GM21381 (cell line): ENCODE results near the gene WDR37.
"Not testable (repeated sequence)": the region's sequence is repeated elsewhere in the genome, so short reads cannot be mapped to it uniquely, and the experiment has no call there.

ENCODE experiments used
- ATAC-seq: cut with Tn5 transposase; IDR thresholded peaks from one replicate; pipeline ENCODE4 v1.9.1; 2021; ENCODE audit warnings: mild to moderate bottlenecking, moderate library complexity; ENCODE audit not compliant: unreplicated experiment

The WDR37 gene

GRCh38 chr10:1149793-1150637 is 93.8 kb downstream of the WDR37 start:
- no peak for ATAC-seq

GRCh38 chr10:1150638-1150955 is 94.4 kb downstream of the WDR37 start:
- ATAC-seq, result no peak

- no peak for ATAC-seq
Measured at GRCh38 chr10:1151076-1152033, 95.2 kb downstream of the WDR37 start.

DNA sequence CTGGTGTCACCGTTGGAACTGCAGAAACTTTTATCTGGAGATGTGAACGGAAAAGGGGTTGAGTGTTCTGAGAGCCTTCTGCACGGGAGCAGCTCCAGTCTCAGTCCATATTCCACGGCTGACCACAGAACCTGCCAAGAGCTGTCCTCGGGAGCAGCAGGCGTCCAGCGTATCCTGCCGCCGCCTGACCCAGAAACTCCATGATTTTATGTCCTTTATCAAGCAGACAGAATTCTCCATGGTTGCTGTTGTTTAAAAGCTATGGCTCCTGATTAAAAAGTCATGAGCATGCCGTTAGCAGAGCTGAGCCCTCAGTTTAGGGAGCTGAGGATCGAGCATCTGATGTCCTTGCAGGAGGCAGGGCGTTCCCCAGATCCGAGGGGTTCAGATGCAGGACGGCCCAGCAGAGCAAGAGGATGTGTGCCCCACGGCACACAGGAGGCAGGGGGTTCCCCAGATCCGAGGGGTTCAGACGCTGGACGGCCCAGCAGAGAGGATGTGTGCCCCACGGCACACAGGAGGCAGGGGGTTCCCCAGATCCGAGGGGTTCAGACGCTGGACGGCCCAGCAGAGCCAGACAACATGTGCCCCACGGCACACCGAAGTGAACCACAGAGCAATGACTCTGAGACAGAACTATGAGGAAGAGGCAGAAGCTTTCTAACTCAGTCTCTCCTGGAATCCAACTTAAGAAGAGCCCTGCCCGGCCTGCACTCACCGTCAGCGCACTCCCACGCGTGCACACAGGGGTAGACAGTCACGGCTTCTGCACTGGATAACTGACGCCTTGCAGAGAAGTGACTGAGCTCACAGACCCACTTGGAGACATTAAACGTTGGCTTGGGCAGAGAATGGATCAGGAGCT is 96.4 kb downstream of the WDR37 start:
- no peak for ATAC-seq

DNA sequence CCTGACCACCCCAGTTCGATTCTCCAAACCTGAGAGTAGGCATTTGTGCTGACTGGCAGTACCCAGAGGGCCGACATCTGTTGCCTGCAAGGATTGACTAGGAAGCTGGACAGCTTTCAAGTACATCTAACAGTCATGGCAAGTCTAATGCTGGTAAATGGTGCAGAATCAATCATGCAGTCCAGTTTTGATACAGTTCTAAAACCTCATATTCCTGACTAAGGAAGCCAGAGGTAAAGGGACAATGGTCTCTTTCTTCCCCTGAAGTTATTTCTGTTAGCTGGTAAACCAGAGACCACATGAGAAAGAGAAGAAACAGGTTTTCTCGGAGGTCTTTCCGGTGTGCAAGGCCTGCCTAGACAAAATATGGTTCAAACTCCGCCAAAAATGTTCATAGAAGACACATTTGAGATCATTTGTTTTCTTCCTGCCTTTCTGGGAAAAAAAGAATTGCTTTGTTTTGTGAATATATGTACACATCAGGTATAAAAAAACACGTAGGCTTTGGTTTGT is 97.1 kb downstream of the WDR37 start:
- ATAC-seq, result no peak

- no peak for ATAC-seq
Measured at GRCh38 chr10:1153805-1154351, 97.7 kb downstream of the WDR37 start.

DNA sequence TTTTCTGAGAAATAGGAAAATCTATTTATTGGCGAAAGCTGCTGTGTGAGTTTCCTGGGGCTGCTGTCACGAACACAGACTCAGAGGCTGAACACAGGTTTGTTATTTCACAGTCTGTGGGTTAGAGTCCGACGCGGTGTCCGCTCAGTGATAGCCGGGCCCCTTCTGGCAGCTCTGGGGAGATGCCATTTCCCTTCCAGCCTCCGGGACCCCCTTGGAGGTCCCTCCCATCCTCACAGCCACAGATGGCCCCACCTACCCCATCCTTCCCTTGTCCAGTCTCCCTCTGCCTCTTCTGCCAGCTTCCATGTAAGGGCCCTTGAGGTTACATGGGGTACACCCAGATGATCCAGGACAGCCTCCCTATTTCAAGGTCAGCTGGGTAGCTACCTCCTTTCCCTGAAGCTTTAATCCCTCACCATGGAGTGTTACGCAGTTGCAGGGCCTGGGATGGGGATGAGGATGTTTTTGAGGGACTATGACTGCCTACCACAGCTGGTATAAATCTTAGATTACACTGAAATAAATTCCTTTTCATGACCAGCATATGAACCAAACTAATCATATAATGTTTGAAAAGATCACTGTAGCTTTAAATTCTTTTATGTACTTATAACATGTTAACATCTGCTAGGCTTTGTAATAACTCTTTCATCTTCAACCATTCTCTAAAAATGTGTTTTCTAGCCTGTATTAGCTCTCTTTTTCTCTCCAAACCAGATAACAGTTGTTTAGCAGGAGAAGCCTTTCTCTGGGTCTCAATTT is 98.5 kb downstream of the WDR37 start:
- ATAC-seq, result no peak

GRCh38 chr10:1155791-1156615 is 99.8 kb downstream of the WDR37 start:
- ATAC-seq, result no peak

DNA sequence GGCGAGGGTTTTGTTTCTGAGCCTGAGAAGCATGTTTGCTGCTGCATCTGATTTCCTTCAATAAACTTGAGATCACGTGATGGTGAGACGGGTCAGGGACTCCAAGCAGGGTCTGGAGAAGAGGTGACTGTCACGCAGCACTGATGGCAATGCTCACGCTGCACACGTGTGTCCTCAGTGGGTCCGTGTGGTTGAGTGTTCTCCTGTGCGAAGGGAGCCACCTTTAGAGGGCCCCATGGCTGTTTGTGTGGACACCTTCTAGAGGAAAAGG is 100.4 kb downstream of the WDR37 start:
- ATAC-seq, result no peak

DNA sequence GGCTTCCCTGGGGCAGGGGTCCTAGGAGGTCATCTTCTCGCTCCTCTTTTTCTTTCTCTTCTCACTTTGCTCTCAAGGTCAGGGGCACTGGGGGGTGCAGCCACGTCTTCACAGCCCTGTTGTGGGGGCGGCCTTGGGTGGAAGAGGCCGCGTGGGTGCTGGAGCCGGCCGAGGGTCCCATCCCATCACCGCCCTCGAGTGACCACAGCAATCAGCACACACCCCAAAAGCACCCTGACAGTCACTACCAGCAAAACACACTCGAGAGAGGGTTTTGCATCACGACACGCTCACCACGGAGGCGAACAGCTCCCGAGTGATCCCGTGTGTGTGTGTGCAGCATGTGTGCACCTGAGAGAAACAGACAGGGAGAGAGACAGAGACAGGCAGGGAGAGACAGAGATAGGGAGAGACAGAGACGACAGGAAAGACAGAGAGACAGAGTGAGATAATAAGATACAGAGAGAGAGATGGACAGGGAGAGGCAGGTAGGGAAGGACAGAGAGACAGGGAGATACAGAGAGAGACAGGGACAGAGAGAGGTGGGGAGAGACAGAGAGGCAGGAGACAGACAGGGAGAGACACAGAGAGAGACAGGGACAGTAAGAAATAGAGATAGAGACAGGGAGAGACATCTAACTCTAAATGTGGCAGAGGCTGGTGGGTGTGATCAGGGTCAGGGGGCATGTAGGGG is 100.9 kb downstream of the WDR37 start:
- no peak for ATAC-seq

GRCh38 chr10:1157615-1157933 is 101.4 kb downstream of the WDR37 start:
- no peak for ATAC-seq

DNA sequence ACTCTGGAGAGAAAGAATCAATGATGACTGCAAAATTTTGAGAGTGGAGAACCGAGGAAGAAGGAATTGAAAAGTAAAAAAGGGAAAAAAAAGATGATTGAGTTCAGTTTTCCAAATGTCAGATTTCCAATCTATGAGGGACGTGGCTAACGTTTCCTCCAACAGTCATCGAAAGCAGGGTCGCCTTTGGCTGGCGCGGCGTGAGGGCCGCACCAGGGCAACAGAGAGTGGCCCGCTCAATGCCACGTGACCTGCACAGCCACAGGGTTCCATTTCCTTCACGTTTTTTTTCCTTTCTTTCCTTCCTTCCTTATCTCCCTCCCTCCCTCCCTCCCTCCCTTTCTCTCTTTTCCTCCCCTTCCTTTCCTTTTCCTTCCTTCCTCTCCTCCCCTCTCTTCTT is 101.9 kb downstream of the WDR37 start:
- ATAC-seq, result no peak

- not testable (repeated sequence) for ATAC-seq
Measured at GRCh38 chr10:1158536-1158935, 102.4 kb downstream of the WDR37 start.

DNA sequence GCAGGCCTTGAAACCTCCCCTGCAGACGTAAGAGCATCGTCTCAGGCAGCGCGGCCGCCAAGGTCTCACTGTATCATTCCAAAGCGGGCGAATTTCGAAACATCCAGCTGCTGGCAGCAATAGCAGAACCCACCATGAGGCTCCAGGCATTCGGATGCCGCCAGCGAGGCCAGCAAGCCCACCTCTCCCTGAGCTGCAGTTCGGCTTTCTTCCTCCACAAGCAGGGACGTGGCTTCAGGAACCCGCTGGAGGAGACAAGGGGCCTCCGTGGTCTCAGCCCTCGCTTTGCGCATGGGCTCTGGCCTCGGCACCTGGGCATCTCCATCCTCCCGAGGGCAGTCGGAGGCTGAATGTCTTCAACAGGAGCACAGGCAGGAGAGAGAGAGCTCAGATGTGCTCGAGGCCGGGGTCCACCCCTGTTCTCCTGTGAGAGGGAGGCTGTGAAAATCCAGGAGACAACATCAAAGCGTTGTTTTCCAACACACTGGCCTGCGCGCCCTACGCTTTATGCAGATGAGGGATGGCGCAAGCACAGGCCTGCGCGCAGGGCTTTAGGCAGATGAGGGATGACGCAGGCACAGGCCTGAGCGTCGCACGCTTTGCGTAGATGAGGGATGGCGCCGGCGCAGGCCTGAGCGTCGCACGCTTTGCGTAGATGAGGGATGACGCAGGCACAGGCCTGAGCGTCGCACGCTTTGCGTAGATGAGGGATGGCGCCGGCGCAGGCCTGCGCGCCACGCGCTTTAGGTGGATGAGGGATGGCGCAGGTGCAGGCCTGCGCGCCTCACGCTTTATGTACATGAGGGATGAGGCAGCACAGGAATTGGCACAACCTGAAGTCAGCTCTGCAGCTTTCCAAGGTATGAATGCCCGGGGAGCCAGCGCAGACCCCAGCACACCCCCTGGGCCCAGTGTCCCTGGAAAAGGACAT is 103.2 kb downstream of the WDR37 start:
- no peak for ATAC-seq

DNA sequence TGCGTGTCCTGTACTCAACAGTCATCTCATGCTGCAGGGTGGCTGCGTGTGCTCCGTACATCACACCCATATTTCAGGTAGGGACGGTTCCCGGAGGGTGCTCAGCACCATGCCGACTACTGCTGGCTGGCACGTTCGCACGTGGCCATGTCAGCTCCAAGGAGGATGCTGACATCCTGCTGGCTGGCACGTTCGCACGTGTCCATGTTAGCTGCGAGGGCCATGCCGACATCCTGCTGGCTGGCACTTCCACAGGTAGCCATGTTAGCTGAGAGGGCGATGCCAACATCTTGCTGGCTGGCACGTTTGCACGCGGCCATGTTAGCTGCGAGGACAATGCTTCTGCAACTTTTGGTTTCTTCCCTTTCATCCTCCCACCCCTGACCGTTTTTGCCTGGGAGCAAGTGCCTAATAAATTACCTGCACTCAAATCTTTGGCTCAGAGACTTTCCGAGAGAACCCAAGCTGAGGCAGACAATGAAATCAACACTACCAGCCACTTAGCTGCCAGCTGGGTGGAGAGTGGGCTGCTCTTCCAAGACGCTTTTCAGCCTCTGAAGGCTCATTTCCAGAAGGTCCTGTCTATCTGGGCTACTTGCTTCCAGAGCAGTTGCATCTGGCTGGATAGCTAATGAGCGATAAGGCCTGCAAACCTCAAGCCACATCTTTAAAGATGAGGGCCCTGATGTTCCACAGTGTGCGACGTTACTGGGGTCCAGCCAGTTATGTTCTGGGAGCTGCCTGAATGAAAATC is 104.6 kb downstream of the WDR37 start:
- ATAC-seq, result no peak

DNA sequence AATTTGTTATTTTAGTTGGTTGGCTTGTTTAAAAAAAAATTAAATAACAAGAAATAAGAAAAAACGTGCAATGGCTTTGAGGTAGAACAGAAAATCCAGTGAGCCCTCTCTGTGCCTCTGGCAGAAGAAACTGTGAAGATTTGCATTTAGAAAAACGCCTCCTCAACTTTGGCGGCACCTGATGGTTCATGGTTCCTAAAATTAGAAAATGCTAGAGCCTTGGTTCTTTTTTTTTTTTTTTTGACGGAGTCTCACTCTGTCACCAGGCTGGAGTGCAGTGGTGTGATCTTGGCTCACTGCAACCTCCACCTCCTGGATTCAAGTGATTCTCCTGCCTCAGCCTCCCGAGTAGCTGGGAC is 105.1 kb downstream of the WDR37 start:
- not testable (repeated sequence) for ATAC-seq
